ENCODE results near the gene OR9A4.

DNA sequence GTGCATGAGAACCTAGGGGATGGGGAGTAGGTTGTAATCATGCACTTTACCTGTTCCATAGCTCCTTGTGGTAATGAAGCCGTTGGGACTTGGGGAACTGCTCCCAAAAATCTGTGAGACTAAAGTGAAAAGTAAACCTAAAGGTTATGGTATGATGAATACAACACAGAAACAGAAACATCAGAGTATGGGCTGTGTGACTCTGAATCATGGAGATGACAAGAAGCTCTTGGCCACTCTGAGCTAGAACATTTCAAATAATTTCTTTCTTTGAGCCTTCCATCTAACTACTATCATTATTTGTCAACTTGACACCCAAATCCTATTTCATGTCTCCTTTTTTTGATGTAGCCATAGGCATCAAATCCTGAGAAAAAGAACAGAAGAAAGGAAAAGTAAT, 27.6 kb downstream of the OR9A4 start:
- TF ChIP-seq, protein P1, sequence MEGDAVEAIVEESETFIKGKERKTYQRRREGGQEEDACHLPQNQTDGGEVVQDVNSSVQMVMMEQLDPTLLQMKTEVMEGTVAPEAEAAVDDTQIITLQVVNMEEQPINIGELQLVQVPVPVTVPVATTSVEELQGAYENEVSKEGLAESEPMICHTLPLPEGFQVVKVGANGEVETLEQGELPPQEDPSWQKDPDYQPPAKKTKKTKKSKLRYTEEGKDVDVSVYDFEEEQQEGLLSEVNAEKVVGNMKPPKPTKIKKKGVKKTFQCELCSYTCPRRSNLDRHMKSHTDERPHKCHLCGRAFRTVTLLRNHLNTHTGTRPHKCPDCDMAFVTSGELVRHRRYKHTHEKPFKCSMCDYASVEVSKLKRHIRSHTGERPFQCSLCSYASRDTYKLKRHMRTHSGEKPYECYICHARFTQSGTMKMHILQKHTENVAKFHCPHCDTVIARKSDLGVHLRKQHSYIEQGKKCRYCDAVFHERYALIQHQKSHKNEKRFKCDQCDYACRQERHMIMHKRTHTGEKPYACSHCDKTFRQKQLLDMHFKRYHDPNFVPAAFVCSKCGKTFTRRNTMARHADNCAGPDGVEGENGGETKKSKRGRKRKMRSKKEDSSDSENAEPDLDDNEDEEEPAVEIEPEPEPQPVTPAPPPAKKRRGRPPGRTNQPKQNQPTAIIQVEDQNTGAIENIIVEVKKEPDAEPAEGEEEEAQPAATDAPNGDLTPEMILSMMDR (IDR thresholded peaks at IDR 0.05): no peak
- TF ChIP-seq POLR2A (IDR thresholded peaks at IDR 0.05): no peak

Measured in right lobe of liver (tissue), 4 donors.